Kidney capillary endothelial cell (primary cell): ENCODE measurements around the gene ADCY1.
"Not testable (repeated sequence)": the region's sequence is repeated elsewhere in the genome, so short reads cannot be mapped to it uniquely, and the experiment has no call there.

ENCODE experiments used
- DNase-seq: peaks from one replicate; pipeline ENCODE4 v3.0.0-alpha.2; 2018; ENCODE audit warnings: low spot score

The ADCY1 gene

GRCh38 chr7:45573661-45574415 is at the start of gene ADCY1:
Gene ADCY1, plus strand, starts transcription at chr7:45574368. Its CDS starts 176 bp downstream, at chr7:45574544.
- no peak for DNase-seq

DNA sequence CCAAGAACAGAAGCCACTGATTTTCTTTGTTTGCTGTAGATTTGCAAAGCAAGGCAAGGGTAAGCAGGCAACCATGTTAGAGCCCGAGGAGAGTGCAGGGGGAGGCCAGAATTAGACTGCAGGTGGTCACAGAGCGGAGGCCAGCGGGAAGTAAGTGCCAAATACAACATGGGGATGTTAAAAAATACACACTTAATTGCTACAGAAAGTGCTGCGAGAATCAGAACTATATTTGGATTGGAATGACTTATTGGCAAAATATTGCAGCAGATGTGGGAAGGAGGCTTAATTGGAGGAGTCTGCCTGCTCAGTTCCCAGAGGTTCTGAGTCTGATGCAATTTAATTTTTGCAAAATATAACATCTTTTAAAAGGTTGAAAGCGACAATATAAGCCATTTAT is 49.7 kb upstream of the ADCY1 start:
- no peak for DNase-seq

DNA sequence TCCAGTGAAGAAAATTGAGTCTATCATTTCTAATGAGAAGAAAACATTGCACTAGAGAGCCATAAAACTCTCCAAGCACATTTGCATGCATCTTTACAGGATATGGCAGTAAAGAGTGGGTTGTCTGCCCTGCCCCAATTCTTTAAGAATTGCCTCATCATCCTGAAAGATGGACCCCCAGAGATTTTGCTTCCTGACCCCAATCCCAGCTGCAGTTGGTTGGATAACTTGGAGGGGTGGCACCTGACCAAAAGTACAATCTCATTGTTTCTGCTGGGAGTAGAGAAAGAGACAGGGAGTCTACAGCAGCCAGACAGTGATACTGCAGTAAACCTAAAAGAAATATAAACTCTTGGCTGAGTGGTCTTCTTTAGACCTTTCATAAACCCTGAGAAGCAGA is 49.1 kb upstream of the ADCY1 start:
- no peak for DNase-seq

- DNase-seq, result no peak
Observed at GRCh38 chr7:45543473-45543872, 30.7 kb upstream of the ADCY1 start.

DNA sequence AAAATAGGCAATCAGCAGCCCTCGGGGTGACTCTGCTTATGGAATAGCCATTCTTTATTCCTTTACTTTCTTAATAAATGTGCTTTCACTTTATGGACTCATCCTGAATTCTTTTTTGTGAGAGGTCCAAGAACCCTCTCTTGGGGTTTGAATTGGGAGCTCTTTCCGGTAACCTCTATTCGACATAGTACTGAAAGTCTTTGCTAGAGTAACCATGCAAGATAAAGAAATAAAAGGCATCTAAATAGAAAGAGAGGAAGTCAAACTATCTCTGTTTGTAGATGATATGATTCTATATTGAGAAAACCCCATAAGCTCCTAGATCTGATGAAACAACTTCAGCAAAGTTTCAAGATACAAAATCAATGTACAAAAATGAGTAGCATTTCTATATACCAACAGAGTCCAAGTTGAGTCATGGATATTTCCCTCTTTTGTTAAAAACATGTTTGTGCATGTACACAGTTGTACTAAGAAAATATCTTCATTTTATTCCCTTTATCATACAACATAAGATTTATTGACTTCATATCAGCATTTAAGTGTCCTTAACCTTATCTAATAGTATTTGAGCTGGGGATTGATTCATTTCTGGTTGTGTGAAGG is 29.0 kb upstream of the ADCY1 start:
- not testable (repeated sequence) for DNase-seq

DNA sequence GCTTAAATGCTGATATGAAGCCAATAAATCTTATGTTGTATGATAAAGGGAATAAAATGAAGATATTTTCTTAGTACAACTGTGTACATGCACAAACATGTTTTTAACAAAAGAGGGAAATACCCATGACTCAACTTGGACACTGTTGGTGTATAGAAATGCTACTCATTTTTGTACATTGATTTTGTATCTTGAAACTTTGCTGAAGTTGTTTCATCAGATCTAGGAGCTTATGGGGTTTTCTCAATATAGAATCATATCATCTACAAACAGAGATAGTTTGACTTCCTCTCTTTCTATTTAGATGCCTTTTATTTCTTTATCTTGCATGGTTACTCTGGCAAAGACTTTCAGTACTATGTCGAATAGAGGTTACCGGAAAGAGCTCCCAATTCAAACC is 25.3 kb upstream of the ADCY1 start:
- not testable (repeated sequence) for DNase-seq

GRCh38 chr7:45563401-45563800 is 10.8 kb upstream of the ADCY1 start:
- no peak for DNase-seq

GRCh38 chr7:45563941-45564461 is 10.2 kb upstream of the ADCY1 start:
- no peak for DNase-seq

DNA sequence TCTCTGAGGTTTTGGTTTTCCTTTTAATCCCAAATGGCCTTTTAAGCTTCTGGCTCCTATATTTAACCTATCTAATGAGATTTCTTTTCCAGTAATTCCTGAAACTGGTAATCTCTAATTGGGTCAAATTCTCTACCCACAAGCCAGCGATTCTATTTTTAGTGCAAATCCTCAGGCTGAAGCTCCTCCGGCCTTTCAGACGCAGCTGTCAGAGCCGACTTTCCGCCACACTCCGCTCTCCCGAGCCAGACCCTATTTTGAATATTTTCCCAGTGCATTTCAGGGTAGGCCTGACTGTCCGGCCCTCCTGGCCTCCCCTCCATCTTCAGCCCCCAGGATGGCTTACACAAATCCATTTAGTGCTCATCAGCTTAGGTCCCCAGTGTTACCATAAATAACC is 9.7 kb upstream of the ADCY1 start:
- DNase-seq, result no peak

DNA sequence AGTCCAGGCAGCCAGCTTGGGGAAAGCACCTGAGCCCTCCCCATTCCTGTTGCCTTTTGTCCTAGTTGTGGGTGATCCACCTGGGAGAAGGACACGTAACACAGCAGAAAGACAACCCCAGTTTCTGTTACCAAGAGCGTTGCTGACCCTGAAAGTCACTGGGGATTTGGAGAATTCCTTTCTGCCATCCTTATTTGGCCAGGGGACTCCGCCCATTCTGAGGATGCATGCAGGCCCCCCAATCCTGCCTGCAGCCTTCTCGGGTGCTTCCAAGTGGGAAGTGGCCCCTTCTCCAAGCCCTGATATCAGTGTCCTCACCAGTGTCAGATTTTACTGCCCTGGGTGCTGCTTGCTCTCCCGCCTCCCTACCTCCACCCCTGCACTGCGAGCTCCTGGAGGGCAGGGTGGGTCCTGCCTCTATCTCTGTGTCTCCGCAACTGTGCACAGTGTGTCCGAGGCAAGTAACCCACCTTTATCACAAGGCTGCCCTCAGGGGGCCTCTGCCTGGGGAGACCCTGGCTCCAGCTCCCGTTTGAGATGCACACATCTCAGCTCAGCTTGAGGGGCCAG is 9.2 kb upstream of the ADCY1 start:
- DNase-seq, result no peak

GRCh38 chr7:45566386-45566785 is 7.8 kb upstream of the ADCY1 start:
- DNase-seq, result no peak

- DNase-seq, result no peak
Observed at GRCh38 chr7:45566961-45567360, 7.2 kb upstream of the ADCY1 start.

DNA sequence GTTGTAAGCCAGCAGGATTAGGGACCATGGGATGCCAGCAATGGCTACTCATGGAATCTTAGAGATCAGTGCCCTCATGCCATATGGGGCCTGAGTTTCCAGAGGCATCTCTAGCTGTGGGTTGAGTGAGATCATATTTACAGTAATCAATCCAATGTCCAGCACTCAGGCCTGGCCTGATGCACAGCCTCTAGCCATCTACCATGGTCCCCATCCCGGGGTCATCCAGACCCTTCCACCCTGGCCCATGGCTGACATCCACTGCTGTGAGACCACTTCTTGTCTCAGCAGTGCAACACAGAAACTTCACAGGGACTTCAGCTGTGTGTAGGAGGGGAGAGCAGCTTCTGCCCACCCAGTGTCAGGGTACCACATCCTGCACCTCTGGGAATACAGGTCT is 6.5 kb upstream of the ADCY1 start:
- no peak for DNase-seq

GRCh38 chr7:45568536-45569289 is 5.5 kb upstream of the ADCY1 start:
- no peak for DNase-seq

GRCh38 chr7:45569290-45569685 is 4.9 kb upstream of the ADCY1 start:
- no peak for DNase-seq

DNA sequence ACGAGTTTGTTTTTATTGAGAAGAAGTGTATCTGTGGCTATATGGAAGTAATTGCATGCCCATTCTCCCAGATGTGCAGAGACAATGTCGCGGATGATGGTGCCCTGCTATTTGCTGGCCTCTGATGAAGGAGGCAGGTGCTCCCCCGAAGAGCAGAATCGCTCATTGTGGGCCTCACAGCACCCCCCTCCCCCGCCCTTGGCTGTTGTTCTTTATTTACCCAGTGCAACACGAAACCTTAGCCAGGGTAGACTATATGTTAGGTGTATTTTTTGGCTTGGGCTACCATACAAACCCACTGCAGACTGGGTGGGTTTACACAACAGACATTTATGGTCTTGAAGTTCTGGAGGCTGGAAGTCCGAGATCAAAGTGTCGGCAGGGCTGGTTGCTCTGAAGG is 3.4 kb upstream of the ADCY1 start:
- DNase-seq, result no peak

GRCh38 chr7:45573204-45573603 is 964 bp upstream of the ADCY1 start:
- DNase-seq, result no peak

- no peak for DNase-seq
Observed at GRCh38 chr7:45574416-45574668, 174 bp downstream of the ADCY1 start.

GRCh38 chr7:45574669-45575500 is 717 bp downstream of the ADCY1 start:
- peak; percentile 36 for DNase-seq

- DNase-seq, result no peak
Observed at GRCh38 chr7:45575501-45576248, 1.5 kb downstream of the ADCY1 start.

DNA sequence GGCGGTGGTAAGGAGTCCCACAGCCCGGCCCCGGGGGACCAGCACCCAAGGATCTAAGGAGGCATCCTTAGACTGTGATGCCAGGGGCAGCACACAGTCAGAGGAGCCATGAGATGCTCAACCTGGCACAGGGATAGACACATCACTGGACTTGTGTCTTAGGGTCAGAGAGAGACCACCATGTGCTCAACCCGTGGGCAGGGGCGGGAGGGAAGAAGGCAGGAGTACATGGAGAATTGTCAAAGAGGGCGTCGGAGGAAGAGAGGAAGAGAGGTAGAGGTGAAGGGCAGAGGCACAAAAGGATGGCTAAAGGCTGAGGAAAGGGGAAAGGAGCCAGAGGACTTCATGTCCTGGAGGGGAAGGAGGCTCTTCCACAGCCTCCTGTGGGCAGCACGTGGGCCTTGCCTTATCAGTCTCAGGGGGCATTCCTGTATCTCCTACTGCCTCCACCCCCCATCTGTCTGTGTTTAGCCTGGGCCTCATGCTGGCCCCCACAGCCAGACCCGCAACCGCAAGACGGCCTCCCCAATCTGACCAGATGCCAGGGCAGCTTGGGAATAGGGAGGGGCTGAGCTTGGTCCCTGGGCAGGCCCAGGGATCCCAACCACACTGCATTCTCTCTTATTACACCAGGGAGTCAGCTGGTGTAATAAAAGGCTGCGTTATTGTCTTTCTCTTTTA is 2.2 kb downstream of the ADCY1 start:
- DNase-seq, result no peak
